Measurements from ENCODE around the gene VRK2. TPM values are rescaled to one million over a fixed set of nuclear protein-coding genes. Genes with fewer than 3 reads are reported as not detected.
A peak's percentile ranks its signal among the peaks of the same experiment; 100 is the strongest.
"Not testable (repeated sequence)": the region's sequence is repeated elsewhere in the genome, so short reads cannot be mapped to it uniquely, and the experiment has no call there.

The VRK2 gene
- total and polyA plus RNA-seq, 2 experiments from 2014 or later = 19.0 to 22.5 TPM

- H2AFZ ChIP-seq; H3F3A ChIP-seq (replicated peaks; ENCODE audit: low read depth); H3K4me2 ChIP-seq; H3K27me3 ChIP-seq (ENCODE audit: insufficient read depth); DNase-seq (ENCODE audit: low spot score); H3K4me3 Mint-ChIP-seq; H3K36me3 ChIP-seq (ENCODE audit: insufficient read depth); H3K27ac ChIP-seq (ENCODE audit: low read depth); H4K20me1 ChIP-seq (replicated peaks; ENCODE audit: insufficient read depth); ATAC-seq; H3K9me2 ChIP-seq (ENCODE audit: insufficient read depth); H3K27ac Mint-ChIP-seq; H3K4me3 ChIP-seq; H3K27me3 Mint-ChIP-seq (ENCODE audit: insufficient read depth, low read depth, poor library complexity): not testable (repeated sequence)
- peaks cover 69% of the 10 kb centered on the region for H3K36me3 Mint-ChIP-seq (ENCODE audit: low read depth)
- H3K4me1 Mint-ChIP-seq = peaks cover 28% of the 10 kb centered on the region
- peaks cover 31% of the 10 kb centered on the region for H3K79me2 ChIP-seq (replicated peaks; ENCODE audit: insufficient read depth)
- H3K9me3 Mint-ChIP-seq = peaks cover 34% of the 10 kb centered on the region
- 0 out of 2 replicates have a peak, but pooled peaks cover 11% of the 10 kb centered on the region for H3K4me1 ChIP-seq (ENCODE audit: insufficient read depth)
Observed at GRCh38 chr2:58170334-58170933, 123.8 kb downstream of the VRK2 start.

- not testable (repeated sequence) for H3K4me3 Mint-ChIP-seq; H3K27me3 Mint-ChIP-seq (ENCODE audit: insufficient read depth, low read depth, poor library complexity); H3F3A ChIP-seq (replicated peaks; ENCODE audit: low read depth); H2AFZ ChIP-seq; H3K27me3 ChIP-seq (ENCODE audit: insufficient read depth); H3K36me3 ChIP-seq (ENCODE audit: insufficient read depth); ATAC-seq; H3K27ac ChIP-seq (ENCODE audit: low read depth); H4K20me1 ChIP-seq (replicated peaks; ENCODE audit: insufficient read depth); H3K9me2 ChIP-seq (ENCODE audit: insufficient read depth); H3K27ac Mint-ChIP-seq
- peaks cover 73% of the 10 kb centered on the region for H3K36me3 Mint-ChIP-seq (ENCODE audit: low read depth)
- H3K4me1 Mint-ChIP-seq = peaks cover 28% of the 10 kb centered on the region
- peak overlapping the region; percentile 21; the same call in 1 of the 2 replicates for H3K4me3 ChIP-seq
- H3K4me2 ChIP-seq = peak overlapping the region; percentile 57; the same call in 1 of the 2 replicates
- H3K79me2 ChIP-seq (replicated peaks; ENCODE audit: insufficient read depth) = peaks cover 37% of the 10 kb centered on the region
- peak; percentile 17 for DNase-seq (ENCODE audit: low spot score)
- peaks cover 37% of the 10 kb centered on the region for H3K9me3 Mint-ChIP-seq
- H3K4me1 ChIP-seq (ENCODE audit: insufficient read depth) = 0 out of 2 replicates have a peak, but pooled peaks cover 11% of the 10 kb centered on the region
Observed at GRCh38 chr2:58171831-58172230, 125.2 kb downstream of the VRK2 start.

- H3K4me1 ChIP-seq (ENCODE audit: insufficient read depth); DNase-seq (ENCODE audit: low spot score); H3K27me3 ChIP-seq (ENCODE audit: insufficient read depth); H4K20me1 ChIP-seq (replicated peaks; ENCODE audit: insufficient read depth); H3K36me3 ChIP-seq (ENCODE audit: insufficient read depth); H3F3A ChIP-seq (replicated peaks; ENCODE audit: low read depth); H3K27me3 Mint-ChIP-seq (ENCODE audit: insufficient read depth, low read depth, poor library complexity); H3K4me3 Mint-ChIP-seq; H3K4me3 ChIP-seq; H3K4me1 Mint-ChIP-seq; ATAC-seq; H3K4me2 ChIP-seq; H2AFZ ChIP-seq; H3K9me2 ChIP-seq (ENCODE audit: insufficient read depth); H3K27ac ChIP-seq (ENCODE audit: low read depth); H3K27ac Mint-ChIP-seq: not testable (repeated sequence)
- H3K9me3 Mint-ChIP-seq = peaks cover 47% of the 10 kb centered on the region
- H3K36me3 Mint-ChIP-seq (ENCODE audit: low read depth) = peaks cover 82% of the 10 kb centered on the region
- H3K79me2 ChIP-seq (replicated peaks; ENCODE audit: insufficient read depth) = peaks cover 43% of the 10 kb centered on the region
Observed at GRCh38 chr2:58177187-58177586, 130.6 kb downstream of the VRK2 start.

- Mint-ChIP-seq H3K36me3 (ENCODE audit: low read depth) (peaks cover 66% of the 10 kb centered on the region), H3K9me3 (peaks cover 24% of the 10 kb centered on the region)
- H3K4me3 Mint-ChIP-seq; H4K20me1 ChIP-seq (replicated peaks; ENCODE audit: insufficient read depth); DNase-seq (ENCODE audit: low spot score); H3K27me3 ChIP-seq (ENCODE audit: insufficient read depth); H3K4me3 ChIP-seq; H3K27me3 Mint-ChIP-seq (ENCODE audit: insufficient read depth, low read depth, poor library complexity); H3K36me3 ChIP-seq (ENCODE audit: insufficient read depth); H2AFZ ChIP-seq; H3K27ac ChIP-seq (ENCODE audit: low read depth); ATAC-seq; H3K4me1 ChIP-seq (ENCODE audit: insufficient read depth); H3K9me2 ChIP-seq (ENCODE audit: insufficient read depth); H3K27ac Mint-ChIP-seq; H3F3A ChIP-seq (replicated peaks; ENCODE audit: low read depth); H3K4me2 ChIP-seq; H3K4me1 Mint-ChIP-seq: not testable (repeated sequence)
- peaks cover 28% of the 10 kb centered on the region for H3K79me2 ChIP-seq (replicated peaks; ENCODE audit: insufficient read depth)
Observed at GRCh38 chr2:58180175-58180574, 133.6 kb downstream of the VRK2 start.

Measured in GM23338 (cell line).